Activated CD4-positive, alpha-beta T cell treated with anti-CD3 and anti-CD28 coated beads, Interleukin-2, amount 50 U/mL, for 48 hours (primary cell): Measurements from ENCODE around the gene MUC7.
"Not testable (repeated sequence)": the region's sequence is repeated elsewhere in the genome, so short reads cannot be mapped to it uniquely, and the experiment has no call there.

Experiments
- DNase-seq, 2 experiments: peaks; one replicate each; pipeline ENCODE4 v3.0.0-alpha.2; 2020

Gene MUC7

DNA sequence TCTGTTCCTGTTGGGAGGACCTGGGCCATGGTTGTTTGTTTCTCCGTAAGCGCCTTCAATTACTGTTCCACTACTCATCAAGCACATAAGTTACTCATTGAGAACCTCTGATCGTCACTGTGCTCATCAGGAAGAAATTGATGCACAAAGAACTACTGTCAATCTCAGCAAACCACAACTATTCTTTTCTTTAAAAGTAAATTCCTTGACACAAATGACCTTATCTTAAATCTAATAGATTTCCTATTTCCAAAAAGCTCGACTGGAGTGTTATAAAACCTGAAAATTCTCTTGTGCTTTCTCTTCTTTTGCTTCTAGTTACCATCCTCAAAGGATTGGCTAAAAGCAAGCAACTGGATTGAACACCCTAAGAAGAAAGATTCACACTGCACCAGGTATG, at the start of gene MUC7:
Gene MUC7 (plus strand): TSS at position 301 of the 400 bp plus-strand sequence. CDS start 1,825 bp downstream, outside the sequence.
- DNase-seq = no peak

DNA sequence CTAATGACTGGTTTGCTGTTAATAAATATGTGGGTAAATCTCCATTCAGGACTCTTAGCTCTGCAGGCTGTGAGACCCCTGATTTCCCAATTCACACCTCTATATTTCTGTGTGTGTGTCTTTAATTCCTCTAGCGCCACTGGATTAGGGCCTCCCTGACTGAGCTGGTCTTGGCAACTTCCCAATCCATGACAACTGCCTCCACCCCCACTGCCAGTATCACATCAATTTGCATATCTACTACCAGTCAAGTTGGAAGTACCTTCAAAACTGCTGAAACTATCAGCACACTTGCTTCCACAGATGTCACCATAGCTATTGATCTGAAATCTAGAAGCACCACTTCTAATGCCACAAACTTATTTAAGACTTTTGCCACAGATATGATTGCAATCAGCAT, 46.7 kb upstream of the MUC7 start:
- no peak for DNase-seq

GRCh38 chr4:70426789-70427188, 45.2 kb upstream of the MUC7 start:
- no peak for DNase-seq

GRCh38 chr4:70437197-70437596, 34.8 kb upstream of the MUC7 start:
- no peak for DNase-seq

GRCh38 chr4:70442474-70442873, 29.5 kb upstream of the MUC7 start:
- no peak for DNase-seq

- no peak for DNase-seq
Observed at GRCh38 chr4:70443329-70443728, 28.7 kb upstream of the MUC7 start.

GRCh38 chr4:70449220-70449619, 22.8 kb upstream of the MUC7 start:
- DNase-seq = no peak

DNA sequence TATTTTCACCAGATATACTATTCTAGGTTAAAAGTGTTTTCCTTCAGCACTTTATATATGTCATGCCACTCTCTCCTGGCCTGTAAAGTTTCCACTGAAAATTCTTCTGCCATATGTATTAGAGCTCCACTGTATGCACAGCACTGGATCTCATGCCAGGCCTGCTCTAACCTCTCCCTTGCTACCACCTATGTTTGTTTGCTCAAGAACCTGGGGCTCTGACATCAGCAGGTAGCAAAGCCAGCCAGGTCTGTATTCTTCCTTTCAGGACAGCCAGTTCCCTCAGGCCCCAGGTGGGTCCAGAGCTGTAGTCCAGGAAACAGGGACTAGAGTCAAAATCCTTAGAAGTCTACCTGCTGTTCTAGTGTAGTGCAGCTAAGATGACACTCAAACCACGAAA, 19.1 kb upstream of the MUC7 start:
- DNase-seq = no peak

DNA sequence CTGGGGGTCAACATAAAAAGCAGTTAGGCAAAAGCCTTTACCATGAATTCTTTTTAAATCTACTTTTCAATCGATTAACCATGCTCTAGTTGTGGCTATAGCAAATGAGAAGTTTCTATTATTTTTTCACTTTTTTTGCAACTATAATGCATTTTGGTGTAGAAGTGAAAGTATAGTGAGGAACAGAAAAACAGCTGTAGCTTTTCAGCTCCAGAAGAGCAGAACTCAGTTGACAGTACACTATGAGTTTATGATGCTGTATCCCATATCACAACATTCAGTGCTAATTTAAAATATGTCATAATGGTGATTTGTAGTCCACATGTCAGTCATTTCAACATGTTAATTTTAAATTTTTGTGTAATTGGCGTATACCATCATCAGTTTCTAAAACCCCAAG, 8.7 kb upstream of the MUC7 start:
- no peak for DNase-seq

DNA sequence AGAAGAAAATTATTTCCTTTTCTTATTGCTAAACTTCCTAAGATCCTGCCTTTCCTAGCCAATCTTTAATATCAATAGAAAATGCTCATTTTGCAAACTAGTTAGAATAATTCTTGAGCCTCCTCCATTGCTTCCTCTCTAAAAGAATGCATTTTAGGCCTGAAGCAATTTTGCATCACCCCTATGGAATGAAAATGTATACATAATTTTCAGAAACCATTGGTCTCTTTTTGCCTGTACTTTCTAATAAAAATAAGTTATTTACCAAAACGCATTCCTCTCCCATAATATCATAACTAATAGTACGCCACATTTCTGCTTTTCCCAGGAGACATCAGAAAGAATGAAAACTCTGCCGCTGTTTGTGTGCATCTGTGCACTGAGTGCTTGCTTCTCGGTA, 1.7 kb downstream of the MUC7 start:
- DNase-seq = no peak

GRCh38 chr4:70488748-70489147, 16.8 kb downstream of the MUC7 start:
- DNase-seq = no peak

GRCh38 chr4:70496231-70496630, 24.2 kb downstream of the MUC7 start:
- DNase-seq = no peak

GRCh38 chr4:70501838-70502237, 29.8 kb downstream of the MUC7 start:
- DNase-seq = not testable (repeated sequence)

DNA sequence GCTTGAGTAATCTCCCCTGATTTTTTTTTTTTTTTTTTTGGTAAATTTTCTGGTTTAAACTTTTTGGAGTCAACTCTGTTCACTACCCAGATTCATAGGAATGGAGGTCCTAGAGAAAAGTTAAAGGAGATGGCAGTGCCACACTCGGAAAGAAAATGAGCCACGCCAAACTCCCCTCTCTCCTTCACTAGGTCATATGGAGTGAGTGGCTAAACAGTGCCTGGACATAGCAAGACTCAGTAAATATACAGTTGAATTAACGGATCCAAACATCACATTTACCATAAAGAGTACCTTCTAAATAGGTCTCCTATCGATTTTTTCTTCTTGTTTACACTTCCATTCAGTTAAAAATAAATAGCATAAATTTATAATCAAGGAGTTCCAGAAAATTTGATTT, 32.7 kb downstream of the MUC7 start:
- DNase-seq = no peak

- peak; percentile 60 to 63 for DNase-seq
Observed at GRCh38 chr4:70505151-70505748, 33.3 kb downstream of the MUC7 start.

DNA sequence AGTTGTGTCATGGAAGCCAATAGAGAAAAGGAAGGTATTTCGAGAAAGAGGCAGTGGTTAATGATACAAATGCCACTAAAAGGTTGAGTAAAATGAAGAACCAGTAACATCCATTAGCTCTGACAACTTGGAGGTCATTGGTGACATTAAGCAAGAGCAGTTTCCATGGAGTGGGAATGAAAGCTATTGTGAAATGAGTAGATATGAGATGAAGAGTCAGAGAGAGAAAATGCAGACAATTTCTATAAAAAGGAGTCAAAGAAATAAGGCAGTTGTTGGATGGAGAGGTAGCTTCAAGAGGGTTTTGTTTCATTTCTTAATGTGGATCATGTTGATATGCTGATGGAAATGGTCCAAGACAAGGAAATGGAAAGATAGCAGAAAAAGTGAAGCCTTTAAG, 36.8 kb downstream of the MUC7 start:
- DNase-seq = no peak

DNA sequence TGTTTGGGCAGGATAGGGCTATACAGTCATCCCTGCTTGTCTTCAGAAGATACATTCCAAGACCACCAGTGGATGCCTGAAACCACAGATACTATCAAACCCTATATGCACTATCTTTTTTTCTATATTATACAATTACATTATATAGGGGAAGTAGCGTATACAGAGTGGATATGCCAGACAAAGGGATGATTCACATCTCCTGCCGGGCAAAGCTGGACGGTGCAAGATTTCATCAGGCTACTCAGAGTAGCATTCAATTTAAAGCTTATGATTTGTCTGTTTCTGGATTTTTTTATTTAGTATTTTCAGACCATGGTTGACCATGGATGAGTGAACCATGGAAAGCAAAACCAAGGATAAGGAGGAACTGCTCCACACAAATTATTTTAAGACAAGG, 39.4 kb downstream of the MUC7 start:
- DNase-seq = no peak

- DNase-seq = no peak
Observed at GRCh38 chr4:70515367-70516250, 43.6 kb downstream of the MUC7 start.

GRCh38 chr4:70518269-70518668, 46.3 kb downstream of the MUC7 start, which contains the start of gene AMTN:
TSS of gene AMTN (plus strand) at chr4:70518569. CDS start at chr4:70518778, 209 bp downstream.
- DNase-seq = no peak

GRCh38 chr4:70518716-70519115, 46.7 kb downstream of the MUC7 start:
- no peak for DNase-seq

- no peak for DNase-seq
Observed at GRCh38 chr4:70522626-70523025, 50.6 kb downstream of the MUC7 start.

DNA sequence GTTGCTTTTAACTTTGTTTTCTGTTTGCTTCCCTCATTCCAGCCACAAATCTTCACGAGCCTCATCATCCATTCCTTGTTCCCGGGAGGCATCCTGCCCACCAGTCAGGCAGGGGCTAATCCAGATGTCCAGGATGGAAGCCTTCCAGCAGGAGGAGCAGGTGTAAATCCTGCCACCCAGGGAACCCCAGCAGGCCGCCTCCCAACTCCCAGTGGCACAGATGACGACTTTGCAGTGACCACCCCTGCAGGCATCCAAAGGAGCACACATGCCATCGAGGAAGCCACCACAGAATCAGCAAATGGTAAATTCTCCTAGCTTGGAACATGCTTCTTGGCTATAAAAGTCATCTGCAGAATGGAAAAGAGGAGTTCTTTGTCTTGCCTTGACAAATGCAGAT, 59.0 kb downstream of the MUC7 start:
- no peak for DNase-seq

DNA sequence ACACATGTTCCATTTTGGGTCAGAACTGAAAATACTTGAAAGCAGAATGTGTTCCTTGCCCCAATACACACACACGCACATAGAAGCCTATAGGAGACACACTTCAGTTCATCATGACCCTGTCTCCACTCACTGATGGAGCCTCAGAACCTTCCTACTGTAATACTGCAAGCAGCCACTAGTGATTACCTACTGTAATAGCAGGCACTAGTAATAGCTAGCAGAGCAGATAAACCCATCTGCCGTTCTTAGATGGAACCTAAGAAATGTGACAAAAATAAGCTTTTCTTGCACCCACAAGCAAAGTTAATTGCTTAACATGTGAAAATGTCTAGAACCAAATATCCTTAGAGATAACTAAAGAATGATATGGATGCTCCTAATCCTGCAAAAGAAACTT, 60.0 kb downstream of the MUC7 start:
- no peak for DNase-seq
